ENCODE results near the gene PPP1R3E. TPM values are rescaled to one million over a fixed set of nuclear protein-coding genes. Genes with fewer than 3 reads are reported as not detected.

The PPP1R3E gene
- polyA plus RNA-seq, 1 of the 3 experiments (the other 2 are of a cell fraction): 6.6 TPM

- no peak overlapping the region for H2AFZ ChIP-seq (ENCODE audit: low read depth)
- WGBS (ENCODE audit: low lambda C conversion rate): 5% methylated on average over 5 of the region's 5 CpGs
Observed at GRCh38 chr14:23307146-23307530, 4.5 kb upstream of the PPP1R3E start.

GRCh38 chr14:23306412-23307145 is 3.9 kb upstream of the PPP1R3E start, which contains the start of gene BCL2L2:
BCL2L2 (plus strand) TSS chr14:23306833; CDS start chr14:23307768, 935 bp downstream.
- Histone ChIP-seq H3K4me1 (ENCODE audit: control insufficient read depth in 1 of 2, insufficient read depth in 2 of 2, low read depth in 1 of 2, low read length in 1 of 2) (peaks cover 13 to 31% of the 10 kb centered on the region in 2 experiments), H3F3A (replicated peaks; ENCODE audit: insufficient read depth) (peaks cover 21% of the 10 kb centered on the region), H3K4me3 (ENCODE audit: low read depth in 2 of 2, low read length in 1 of 2) (peak within 1 kb of the TSS; percentile 93 to 97), H3K9ac (peak within 1 kb of the TSS; percentile 95), H3K36me3 (replicated peaks in 1 of 2; ENCODE audit: control insufficient read depth in 1 of 2, insufficient read depth in 2 of 2, low read length in 1 of 2) (peaks cover 23 to 31% of the 10 kb centered on the region in 2 experiments), H3K27ac (ENCODE audit: low read depth in 2 of 2, low read length in 1 of 2) (peak within 1 kb of the TSS; percentile 76 to 93), H2AFZ (ENCODE audit: low read depth) (peak within 1 kb of the TSS; percentile 93), H3K9me3 (no peaks in the 10 kb centered on the region), H3K4me2 (peak within 1 kb of the TSS; percentile 96), H4K20me1 (ENCODE audit: insufficient read depth) (peaks cover 12% of the 10 kb centered on the region; the same call in 1 of the 2 replicates), H3K27me3 (ENCODE audit: insufficient read depth) (no peaks in the 10 kb centered on the region), H3K79me2 (ENCODE audit: insufficient read depth) (peaks cover 52% of the 10 kb centered on the region), H3K9me2 (no peaks in the 10 kb centered on the region)
- DNase-seq: peak; percentile 91
- CTCF ChIA-PET: interaction anchor here (0.9 to 3.6 kb wide), 8 partner anchors 12 to 58 kb away, joined by 3 to 12 read pairs (median 4); partner anchors contain the start of genes EFS, HOMEZ and PABPN1
- WGBS (ENCODE audit: low lambda C conversion rate): under 1% methylated on average over 19 of the region's 24 CpGs
- POLR2A ChIA-PET: interaction anchor here (0.7 to 3.9 kb wide), 3 partner anchors 15 to 59 kb away, joined by 3 to 34 read pairs (median 4); partner anchors contain the start of genes HOMEZ and PABPN1
- TF ChIP-seq RXRA (IDR thresholded peaks at IDR 0.05; ENCODE audit: borderline replicate concordance, low read depth) (no peak), JUND (IDR thresholded peaks at IDR 0.05) (no peak), USF2 (IDR thresholded peaks at IDR 0.05; ENCODE audit: borderline replicate concordance, low read depth, low read length) (no peak), TCF12 (IDR thresholded peaks at IDR 0.05) (peak; percentile 38; the same call in 1 of the 2 replicates), POLR2AphosphoS5 (IDR thresholded peaks at IDR 0.05; ENCODE audit: low read depth, low read length) (peak; percentile 87), USF1 (IDR thresholded peaks at IDR 0.05; ENCODE audit: borderline replicate concordance, low read depth) (no peak), SMC3 (IDR thresholded peaks at IDR 0.05; ENCODE audit: low read depth, low read length) (no peak), PBX3 (IDR thresholded peaks at IDR 0.05) (peak; percentile 47), CHD2 (IDR thresholded peaks at IDR 0.05; ENCODE audit: low read length, partially characterized antibody) (peak; percentile 73), FOXJ3 (CRISPR knock-in tag; IDR thresholded peaks at IDR 0.05) (no peak)

More at GRCh38 chr14:23307146-23307530, 4.5 kb upstream of the PPP1R3E start:
- H3K36me3 ChIP-seq (replicated peaks in 1 of 2; ENCODE audit: control insufficient read depth in 1 of 2, insufficient read depth in 2 of 2, low read length in 1 of 2): peaks cover 28 to 32% of the 10 kb centered on the region in 2 experiments
- peak overlapping the region; percentile 93 to 97 for H3K4me3 ChIP-seq (ENCODE audit: low read depth in 2 of 2, low read length in 1 of 2)
- no peaks in the 10 kb centered on the region for H3K27me3 ChIP-seq (ENCODE audit: insufficient read depth)
- peaks cover 21% of the 10 kb centered on the region for H3F3A ChIP-seq (replicated peaks; ENCODE audit: insufficient read depth)
- peaks cover 12% of the 10 kb centered on the region; the same call in 1 of the 2 replicates for H4K20me1 ChIP-seq (ENCODE audit: insufficient read depth)
- CTCF ChIA-PET: interaction anchor here (0.9 to 3.6 kb wide), 6 partner anchors 13 to 58 kb away, joined by 3 to 12 read pairs (median 4); partner anchors contain the start of genes EFS, HOMEZ and PABPN1
- DNase-seq: no peak
- H3K9me2 ChIP-seq: no peaks in the 10 kb centered on the region
- H3K9ac ChIP-seq: peak overlapping the region; percentile 95
- POLR2A ChIA-PET: interaction anchor here (0.7 to 3.9 kb wide), 3 partner anchors 14 to 59 kb away, joined by 3 to 34 read pairs (median 4); partner anchors contain the start of genes HOMEZ and PABPN1
- H3K4me2 ChIP-seq: peak overlapping the region; percentile 96
- no peaks in the 10 kb centered on the region for H3K9me3 ChIP-seq
- peak overlapping the region; percentile 76 to 91 for H3K27ac ChIP-seq (ENCODE audit: low read depth in 2 of 2, low read length in 1 of 2)
- peaks cover 57% of the 10 kb centered on the region for H3K79me2 ChIP-seq (ENCODE audit: insufficient read depth)
- no peak for TF ChIP-seq POLR2AphosphoS5 (IDR thresholded peaks at IDR 0.05; ENCODE audit: low read depth, low read length)
- TF ChIP-seq TAF1 (IDR thresholded peaks at IDR 0.05; ENCODE audit: borderline replicate concordance, low read depth, low read length): no peak
- TF ChIP-seq MEF2A (IDR thresholded peaks at IDR 0.05; ENCODE audit: borderline replicate concordance, low read depth): no peak
- TF ChIP-seq TEAD4 (IDR thresholded peaks at IDR 0.05; ENCODE audit: borderline replicate concordance, insufficient read depth): no peak
- TF ChIP-seq EP300 (IDR thresholded peaks at IDR 0.05; ENCODE audit: borderline replicate concordance in 1 of 2, low read depth in 1 of 2, low read length in 1 of 2): no peak
- no peak for TF ChIP-seq RCOR1 (IDR thresholded peaks at IDR 0.05; ENCODE audit: low read length)
- TF ChIP-seq CHD2 (IDR thresholded peaks at IDR 0.05; ENCODE audit: low read length, partially characterized antibody): no peak
- no peak for TF ChIP-seq SIN3A (IDR thresholded peaks at IDR 0.05; ENCODE audit: borderline replicate concordance, low read depth, low read length)
- TF ChIP-seq REST (IDR thresholded peaks at IDR 0.05; ENCODE audit: low read depth, low read length): no peak
- H3K4me1 ChIP-seq (ENCODE audit: control insufficient read depth in 1 of 2, insufficient read depth in 2 of 2, low read depth in 1 of 2, low read length in 1 of 2): peaks cover 13 to 31% of the 10 kb centered on the region in 2 experiments

All from SK-N-SH (cell line).